Epithelial cell of prostate (primary cell): ENCODE measurements around the gene SMCHD1.
"Not testable (repeated sequence)": the region's sequence is repeated elsewhere in the genome, so short reads cannot be mapped to it uniquely, and the experiment has no call there.

Experiments used
- DNase-seq: peaks from one replicate; pipeline ENCODE4 v3.0.0-alpha.2; 2011; ENCODE audit warnings: low read depth, low spot score
- H3K27ac ChIP-seq: fragments of 450-650 bp; 2 replicates; pipeline ENCODE4 v1.5.1; 2017; ENCODE audit warnings: mild to moderate bottlenecking

Gene SMCHD1

DNA sequence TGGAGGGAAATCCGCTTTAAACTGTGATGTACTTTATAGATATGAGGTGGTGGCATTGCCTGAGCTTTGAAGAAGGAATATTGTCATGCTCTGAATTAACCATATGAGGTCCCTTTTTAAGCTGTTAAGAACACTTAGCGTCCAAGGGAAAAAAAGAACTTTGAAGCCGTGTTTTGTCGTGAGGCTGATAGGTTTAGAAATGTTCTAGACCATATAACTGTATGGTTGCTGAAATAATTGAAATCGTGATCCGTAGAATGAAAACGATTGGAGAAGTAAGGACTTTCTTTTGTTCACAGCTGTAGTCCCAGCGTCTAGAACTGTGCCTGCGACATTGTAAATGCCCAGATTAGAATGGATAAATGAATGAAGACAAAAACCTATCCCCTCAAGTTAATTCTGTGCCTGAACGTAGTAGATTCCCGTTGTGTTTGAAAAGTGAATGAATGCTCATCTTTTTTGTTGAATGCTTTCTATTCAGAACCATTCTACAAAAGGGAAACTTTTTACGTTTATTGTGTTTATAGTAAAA is 1.5 kb downstream of the SMCHD1 start:
- peak overlapping the region; percentile 88 for H3K27ac ChIP-seq
- DNase-seq: no peak

- no peak for DNase-seq
- H3K27ac ChIP-seq: peak overlapping the region; percentile 88
Observed at GRCh38 chr18:2657788-2658458, 2.4 kb downstream of the SMCHD1 start.

DNA sequence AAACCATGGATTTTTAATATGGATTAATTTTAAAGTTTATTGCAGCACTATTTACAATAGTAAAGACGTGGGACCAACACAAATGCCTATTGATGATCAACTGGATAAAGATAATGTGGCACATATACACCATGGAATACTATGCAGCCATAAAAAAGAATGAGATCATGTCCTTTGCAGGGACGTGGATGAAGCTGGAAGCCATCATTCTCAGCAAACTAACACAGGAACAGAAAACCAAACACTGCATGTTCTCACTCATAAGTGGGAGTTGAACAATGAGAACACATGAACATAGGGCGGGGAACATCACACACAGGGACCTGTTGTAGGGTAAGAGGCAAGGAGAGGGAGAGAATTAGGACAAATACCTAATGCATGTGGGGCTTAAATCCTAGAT is 5.3 kb downstream of the SMCHD1 start:
- H3K27ac ChIP-seq, DNase-seq: not testable (repeated sequence)

- not testable (repeated sequence) for DNase-seq, H3K27ac ChIP-seq
Observed at GRCh38 chr18:2662288-2662687, 6.8 kb downstream of the SMCHD1 start.

- no peak overlapping the region for H3K27ac ChIP-seq
- DNase-seq: no peak
Observed at GRCh38 chr18:2662990-2663389, 7.5 kb downstream of the SMCHD1 start.

- H3K27ac ChIP-seq: no peak overlapping the region
- DNase-seq: no peak
Observed at GRCh38 chr18:2672410-2672809, 16.9 kb downstream of the SMCHD1 start.

GRCh38 chr18:2672872-2673271 is 17.3 kb downstream of the SMCHD1 start:
- no peak for DNase-seq
- H3K27ac ChIP-seq: no peak overlapping the region

DNA sequence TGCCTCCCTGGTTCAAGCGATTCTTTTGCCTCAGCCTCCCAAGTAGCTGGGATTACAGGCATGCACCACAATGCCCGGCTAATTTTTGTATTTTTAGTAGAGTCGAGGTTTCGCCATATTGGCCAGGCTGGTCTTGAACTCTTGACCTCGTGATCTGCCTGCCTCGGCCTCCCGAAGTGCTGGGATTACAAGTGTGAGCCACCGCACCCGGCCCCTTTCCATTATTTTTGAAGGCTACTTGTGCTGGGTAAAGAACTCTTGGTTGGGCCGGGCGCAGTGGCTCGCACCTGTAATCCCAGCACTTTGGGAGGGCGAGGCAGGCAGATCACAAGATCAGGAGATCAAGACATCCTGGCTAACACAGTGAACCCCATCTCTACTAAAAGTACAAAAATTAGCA is 23.4 kb downstream of the SMCHD1 start:
- DNase-seq: not testable (repeated sequence)

DNA sequence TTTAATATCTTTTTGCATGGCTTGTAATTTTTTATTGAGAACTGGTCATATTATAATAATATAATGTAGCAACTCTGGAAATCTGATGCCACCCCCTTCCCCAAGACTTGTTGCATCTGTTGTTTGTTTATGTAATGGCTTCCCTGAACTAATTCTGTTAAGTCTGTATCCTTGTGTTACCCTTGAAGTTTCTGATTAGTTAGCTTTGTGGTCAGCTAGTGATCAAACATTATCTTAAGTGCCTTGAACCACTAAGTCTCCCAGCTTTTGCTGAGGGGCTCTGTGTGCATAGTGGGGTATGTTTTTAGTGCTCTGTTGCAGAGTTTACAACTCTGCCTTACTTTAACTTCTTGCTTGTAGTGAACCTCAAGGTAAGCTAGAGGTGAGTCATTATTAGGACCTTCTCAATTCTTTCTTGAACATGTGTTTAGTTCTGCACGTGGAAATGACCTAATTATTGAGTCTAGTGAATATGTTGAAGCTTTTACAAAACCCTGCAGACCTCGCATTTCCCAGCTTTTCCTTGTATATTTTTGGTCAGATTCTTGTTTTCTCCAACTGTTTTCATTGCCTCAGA is 24.8 kb downstream of the SMCHD1 start:
- no peak overlapping the region for H3K27ac ChIP-seq

More for the DNA sequence above, 23.4 kb downstream of the SMCHD1 start:
- H3K27ac ChIP-seq: not testable (repeated sequence)

GRCh38 chr18:2681993-2682603 is 26.6 kb downstream of the SMCHD1 start:
- no peak for DNase-seq
- H3K27ac ChIP-seq: no peak overlapping the region

More for the DNA sequence above, 24.8 kb downstream of the SMCHD1 start:
- no peak for DNase-seq

DNA sequence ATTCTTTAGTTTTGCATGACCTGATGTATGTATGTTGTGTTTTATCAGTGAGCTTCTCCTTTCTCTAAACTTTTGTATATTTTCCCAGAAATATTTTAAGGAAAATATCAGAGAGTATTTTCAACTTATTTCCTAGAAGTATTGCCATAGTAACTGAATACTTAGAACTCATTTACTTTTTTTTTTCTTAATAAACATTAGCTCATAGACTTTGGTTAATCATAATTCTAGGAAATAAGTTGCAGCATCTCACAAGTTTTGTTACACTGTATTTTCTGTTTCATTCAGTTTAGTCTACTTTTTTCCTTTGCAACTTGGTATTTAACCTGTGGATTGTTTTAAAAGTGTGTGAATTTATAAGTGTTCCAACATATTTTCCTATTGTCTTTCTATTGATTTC is 27.5 kb downstream of the SMCHD1 start:
- no peak overlapping the region for H3K27ac ChIP-seq
- no peak for DNase-seq

- DNase-seq: no peak
- H3K27ac ChIP-seq: no peak overlapping the region
Observed at GRCh38 chr18:2686349-2686968, 30.9 kb downstream of the SMCHD1 start.

DNA sequence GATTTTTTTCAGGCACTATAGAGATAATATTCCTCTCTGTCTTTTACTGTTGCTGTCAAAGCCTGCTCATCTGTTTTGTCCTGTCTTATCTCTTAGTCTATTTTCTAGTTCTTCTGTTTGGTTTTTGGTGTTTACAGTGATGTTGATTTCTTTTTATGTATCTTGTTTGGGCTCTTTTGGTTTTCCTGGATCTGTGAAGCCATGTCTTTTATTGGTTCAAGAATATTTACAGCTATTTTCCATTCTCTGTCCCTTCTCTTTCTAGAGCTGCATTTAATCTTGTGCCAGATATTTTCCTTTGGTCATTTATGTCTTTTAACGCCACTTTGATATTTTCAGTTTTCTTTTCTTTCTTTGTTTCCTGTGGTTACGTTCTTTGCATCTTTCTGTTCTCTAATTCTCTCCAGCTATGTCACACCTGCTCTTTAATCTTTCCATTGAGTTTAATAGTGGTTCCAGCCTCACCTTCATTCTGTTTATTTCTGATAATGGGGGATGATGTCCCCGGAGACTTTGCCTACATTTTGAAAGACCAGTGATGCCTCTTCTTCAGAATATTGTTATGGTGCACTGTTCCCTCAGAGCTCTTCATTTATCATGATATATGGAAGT is 32.0 kb downstream of the SMCHD1 start:
- no peak for DNase-seq
- no peak overlapping the region for H3K27ac ChIP-seq

GRCh38 chr18:2692508-2692907 is 37.0 kb downstream of the SMCHD1 start:
- DNase-seq: no peak
- H3K27ac ChIP-seq: no peak overlapping the region

GRCh38 chr18:2697184-2697583 is 41.7 kb downstream of the SMCHD1 start:
- H3K27ac ChIP-seq: no peak overlapping the region
- DNase-seq: no peak

DNA sequence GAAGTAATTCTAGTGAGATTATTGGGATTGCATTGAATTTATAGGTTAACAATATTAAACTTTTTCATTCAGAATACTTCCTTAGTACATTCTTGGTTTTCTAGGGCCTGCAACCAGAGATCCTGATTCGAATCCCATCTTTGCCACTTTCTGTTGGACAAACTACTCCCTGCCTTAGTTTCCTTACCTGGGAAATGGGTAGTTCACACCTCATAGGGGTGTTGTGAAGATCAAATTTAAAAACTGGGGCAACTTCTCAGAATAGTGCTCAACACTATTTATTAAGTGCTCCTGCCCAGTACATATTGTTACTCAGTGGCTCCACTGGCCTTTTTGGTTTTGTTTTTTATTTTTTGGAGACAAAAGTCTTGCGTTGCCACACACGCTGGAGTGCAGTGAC is 43.5 kb downstream of the SMCHD1 start:
- DNase-seq: no peak
- H3K27ac ChIP-seq: no peak overlapping the region

DNA sequence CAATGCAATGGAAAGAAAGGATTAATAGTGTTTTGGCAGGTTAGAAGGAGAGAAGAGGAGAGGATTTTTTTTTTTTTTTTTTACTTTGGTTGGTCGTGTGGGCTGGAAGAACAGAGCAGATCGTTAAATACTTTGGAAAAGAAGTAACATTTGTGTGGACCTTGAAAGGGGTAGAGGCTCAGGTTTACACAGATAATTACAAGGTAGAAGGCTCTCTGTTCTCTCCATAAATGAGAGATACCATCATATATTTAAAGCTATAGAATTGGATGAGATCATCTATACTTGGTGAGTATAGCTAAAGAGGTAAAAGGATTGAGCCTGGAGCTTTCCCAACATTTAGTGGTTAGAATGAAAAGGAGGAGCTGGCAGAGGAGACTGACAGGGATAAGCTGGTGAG is 49.0 kb downstream of the SMCHD1 start:
- no peak for DNase-seq
- H3K27ac ChIP-seq: no peak overlapping the region

DNA sequence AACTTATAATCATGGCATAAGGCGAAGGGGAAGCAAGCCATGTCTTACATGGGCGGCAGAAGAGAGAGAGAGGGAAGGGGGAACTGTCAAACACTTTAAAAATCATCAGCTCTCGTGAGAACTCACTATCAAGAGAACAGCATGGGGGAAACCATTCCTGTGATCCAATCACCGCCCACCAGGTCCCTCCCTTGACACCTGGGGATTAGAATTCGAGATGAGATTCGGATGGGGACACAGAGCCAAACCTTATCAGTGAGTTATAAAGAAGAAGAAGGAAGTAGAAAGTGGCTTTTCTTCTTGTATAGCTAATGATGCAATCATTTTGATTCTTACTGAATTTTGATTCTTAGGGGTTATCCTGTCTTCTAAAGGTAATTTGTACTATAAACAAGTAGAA is 51.4 kb downstream of the SMCHD1 start:
- no peak for DNase-seq
- H3K27ac ChIP-seq: peak overlapping the region; percentile 48

DNA sequence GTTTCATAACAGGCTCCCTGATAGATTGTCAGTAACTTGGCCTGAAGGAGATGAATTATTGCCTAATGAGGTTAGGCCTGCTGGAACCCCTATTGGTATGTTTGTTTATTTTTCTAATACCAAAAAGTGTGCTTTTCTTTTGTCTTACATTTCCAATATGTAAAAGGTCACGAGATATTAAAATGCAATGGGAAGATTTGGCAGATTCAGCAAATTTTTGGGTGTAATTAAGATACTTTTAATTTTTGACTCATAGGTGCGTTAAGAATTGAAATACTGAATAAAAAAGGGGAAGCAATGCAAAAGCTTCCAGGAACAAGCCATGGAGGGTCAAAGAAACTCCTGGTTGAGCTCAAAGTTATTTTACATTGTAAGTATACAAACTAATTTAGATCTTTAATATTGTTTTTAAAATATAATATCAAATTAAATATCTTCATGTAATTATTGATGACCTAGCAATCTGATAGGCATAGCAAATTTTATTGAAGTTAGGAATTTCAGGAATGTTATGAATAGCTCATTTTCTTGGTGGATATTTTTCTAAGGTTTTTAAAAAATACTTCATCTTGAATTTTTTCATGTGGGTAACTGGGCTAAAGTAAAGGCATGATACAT is 52.1 kb downstream of the SMCHD1 start:
- no peak for DNase-seq
- H3K27ac ChIP-seq: peak overlapping the region; percentile 48

DNA sequence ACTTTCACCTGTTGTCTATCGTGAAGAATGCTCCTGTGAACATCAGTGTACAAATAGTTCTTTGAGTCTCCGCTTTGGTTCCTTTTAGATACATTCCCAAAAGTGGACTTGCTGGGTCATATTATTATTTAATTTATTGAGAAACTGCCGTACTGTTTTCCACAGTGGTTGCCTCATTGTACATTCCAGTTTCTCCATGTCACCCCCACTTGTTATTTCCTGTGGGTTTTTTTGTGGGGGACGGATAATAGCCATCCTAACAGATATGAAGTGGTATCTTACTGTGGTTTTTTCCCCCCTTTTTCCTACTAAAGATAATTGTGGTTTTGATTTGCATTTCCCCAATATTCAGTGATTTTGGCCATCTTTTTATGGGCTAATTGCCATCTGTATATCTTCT is 53.8 kb downstream of the SMCHD1 start:
- no peak for DNase-seq
- no peak overlapping the region for H3K27ac ChIP-seq
